ENCODE data around the gene HCN4. TPM values are rescaled to one million over a fixed set of nuclear protein-coding genes. Genes with fewer than 3 reads are reported as not detected.

The HCN4 gene
- total RNA-seq, 1 donor from 2014 or later = 0.41 TPM

DNA sequence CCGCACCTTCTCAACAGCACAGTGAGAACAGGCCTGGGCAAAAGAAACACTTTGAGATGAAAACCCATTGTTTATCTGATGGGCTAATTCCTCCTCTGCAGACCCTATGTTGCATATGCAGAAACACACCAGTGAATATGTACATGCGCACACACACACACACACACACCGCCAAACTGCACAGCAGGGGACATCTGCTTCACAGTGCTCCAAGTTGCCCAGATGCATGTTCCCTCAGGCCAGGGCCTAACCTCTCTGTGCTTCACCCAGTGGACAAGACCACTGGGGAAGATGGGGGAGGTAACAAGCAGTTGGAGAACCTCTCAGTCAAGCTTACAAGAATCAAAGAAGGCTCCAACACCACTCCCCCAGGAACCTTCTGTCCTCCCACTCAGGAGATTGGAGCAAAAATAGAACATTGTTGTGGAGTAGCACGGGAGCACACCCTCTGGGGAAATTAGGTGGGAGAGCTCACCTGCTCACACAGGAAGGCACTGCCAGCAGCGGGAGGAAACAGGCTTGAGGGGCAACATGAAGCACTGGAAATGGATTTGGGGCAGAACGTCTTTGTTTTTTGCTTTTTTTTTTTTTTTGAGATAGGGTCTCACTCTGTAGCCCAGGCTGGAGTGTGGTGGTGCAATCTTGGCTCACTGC lies 13.0 kb downstream of the HCN4 start:
- H3K9me3 Mint-ChIP-seq = no peaks in the 10 kb centered on the region
- Histone ChIP-seq H3K9ac (no peak overlapping the region), H3K4me3 (no peak overlapping the region), H3K27ac (no peak overlapping the region), H2AFZ (replicated peaks) (no peak overlapping the region), H3K79me2 (ENCODE audit: low read depth) (no peaks in the 10 kb centered on the region), H3K27me3 (no peaks in the 10 kb centered on the region), H3K4me2 (no peak overlapping the region), H4K20me1 (ENCODE audit: low read depth) (no peaks in the 10 kb centered on the region), H3K4me1 (no peaks in the 10 kb centered on the region), H3K9me3 (ENCODE audit: low read depth) (no peaks in the 10 kb centered on the region), H3K36me3 (no peaks in the 10 kb centered on the region), H3F3A (ENCODE audit: low read depth) (no peaks in the 10 kb centered on the region)
- H3K27ac Mint-ChIP-seq = no peak overlapping the region
- no peak overlapping the region for H3K4me3 Mint-ChIP-seq
- no peaks in the 10 kb centered on the region for H3K27me3 Mint-ChIP-seq (ENCODE audit: insufficient read depth, low read depth)
- no peak for DNase-seq (ENCODE audit: low spot score)
- no peak for TF ChIP-seq EZH2 (IDR thresholded peaks at IDR 0.05)
- TF ChIP-seq EZH2phosphoT487 (IDR thresholded peaks at IDR 0.05) = no peak
- TF ChIP-seq, protein P1, sequence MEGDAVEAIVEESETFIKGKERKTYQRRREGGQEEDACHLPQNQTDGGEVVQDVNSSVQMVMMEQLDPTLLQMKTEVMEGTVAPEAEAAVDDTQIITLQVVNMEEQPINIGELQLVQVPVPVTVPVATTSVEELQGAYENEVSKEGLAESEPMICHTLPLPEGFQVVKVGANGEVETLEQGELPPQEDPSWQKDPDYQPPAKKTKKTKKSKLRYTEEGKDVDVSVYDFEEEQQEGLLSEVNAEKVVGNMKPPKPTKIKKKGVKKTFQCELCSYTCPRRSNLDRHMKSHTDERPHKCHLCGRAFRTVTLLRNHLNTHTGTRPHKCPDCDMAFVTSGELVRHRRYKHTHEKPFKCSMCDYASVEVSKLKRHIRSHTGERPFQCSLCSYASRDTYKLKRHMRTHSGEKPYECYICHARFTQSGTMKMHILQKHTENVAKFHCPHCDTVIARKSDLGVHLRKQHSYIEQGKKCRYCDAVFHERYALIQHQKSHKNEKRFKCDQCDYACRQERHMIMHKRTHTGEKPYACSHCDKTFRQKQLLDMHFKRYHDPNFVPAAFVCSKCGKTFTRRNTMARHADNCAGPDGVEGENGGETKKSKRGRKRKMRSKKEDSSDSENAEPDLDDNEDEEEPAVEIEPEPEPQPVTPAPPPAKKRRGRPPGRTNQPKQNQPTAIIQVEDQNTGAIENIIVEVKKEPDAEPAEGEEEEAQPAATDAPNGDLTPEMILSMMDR (IDR thresholded peaks at IDR 0.05) = no peak
- peaks cover 3% of the 10 kb centered on the region for H3K4me1 Mint-ChIP-seq
- H3K36me3 Mint-ChIP-seq = no peaks in the 10 kb centered on the region

DNA sequence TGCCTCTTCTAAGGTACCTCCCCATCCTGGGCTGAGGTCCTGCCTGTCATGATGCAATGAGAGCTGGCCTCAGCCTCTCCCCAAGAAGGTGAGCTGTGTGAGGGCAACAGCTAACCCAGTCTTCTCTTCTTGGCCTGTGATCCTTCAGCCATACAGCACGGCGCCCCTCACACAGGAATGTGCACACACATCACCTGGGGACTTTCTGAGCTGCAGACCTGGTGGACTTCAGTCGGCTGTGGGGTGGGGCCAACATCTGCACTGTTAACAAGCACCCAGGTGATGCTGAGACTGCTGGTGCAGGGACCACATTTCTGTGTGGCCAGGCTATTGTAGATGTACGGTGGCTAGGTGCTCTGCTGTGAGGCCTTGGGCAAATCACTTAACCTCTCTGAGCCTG lies 14.5 kb downstream of the HCN4 start:
- H2AFZ ChIP-seq (replicated peaks) = no peak overlapping the region

DNA sequence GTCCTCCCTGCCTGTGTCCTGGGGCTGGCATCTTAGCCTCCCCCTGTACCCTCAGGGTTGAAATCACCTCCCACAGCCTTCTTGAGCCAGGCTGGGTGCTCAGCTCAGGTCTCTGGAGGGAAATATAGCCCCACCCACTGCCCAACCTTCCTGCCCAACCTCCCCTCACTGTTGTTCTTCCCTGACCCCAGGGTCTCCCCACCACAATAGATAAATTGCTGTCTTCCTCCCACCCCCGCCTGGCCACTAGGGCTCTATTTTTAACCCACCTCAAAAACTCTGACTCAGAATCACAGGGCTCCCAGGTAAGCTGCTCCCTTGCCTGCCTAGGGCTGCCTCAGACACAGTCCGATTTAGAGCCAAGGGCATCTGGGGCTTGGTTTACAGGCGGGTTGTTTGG lies 15.0 kb downstream of the HCN4 start:
- H3K27ac ChIP-seq = no peak overlapping the region
- H3K27me3 Mint-ChIP-seq (ENCODE audit: insufficient read depth, low read depth) = no peaks in the 10 kb centered on the region
- no peaks in the 10 kb centered on the region for H3K4me1 ChIP-seq

More for the DNA sequence above, 14.5 kb downstream of the HCN4 start:
- TF ChIP-seq, protein P1 (IDR thresholded peaks at IDR 0.05) = no peak
- TF ChIP-seq EZH2 (IDR thresholded peaks at IDR 0.05) (no peak), EZH2phosphoT487 (IDR thresholded peaks at IDR 0.05) (no peak)
- no peak overlapping the region for H3K9ac ChIP-seq
- H3K27me3 ChIP-seq = no peaks in the 10 kb centered on the region
- H3K36me3 Mint-ChIP-seq = no peaks in the 10 kb centered on the region
- H3F3A ChIP-seq (ENCODE audit: low read depth) = no peaks in the 10 kb centered on the region
- H3K4me2 ChIP-seq = no peak overlapping the region
- no peak for DNase-seq (ENCODE audit: low spot score)
- no peak overlapping the region for H3K4me3 ChIP-seq
- H3K9me3 Mint-ChIP-seq = no peaks in the 10 kb centered on the region
- no peaks in the 10 kb centered on the region for H3K4me1 ChIP-seq
- peaks cover 9% of the 10 kb centered on the region for H4K20me1 ChIP-seq (ENCODE audit: low read depth)
- H3K79me2 ChIP-seq (ENCODE audit: low read depth) = no peaks in the 10 kb centered on the region
- H3K36me3 ChIP-seq = no peaks in the 10 kb centered on the region
- no peak overlapping the region for H3K27ac ChIP-seq
- H3K27ac Mint-ChIP-seq = no peak overlapping the region
- no peaks in the 10 kb centered on the region for H3K27me3 Mint-ChIP-seq (ENCODE audit: insufficient read depth, low read depth)
- H3K4me3 Mint-ChIP-seq = no peak overlapping the region
- no peaks in the 10 kb centered on the region for H3K9me3 ChIP-seq (ENCODE audit: low read depth)
- H3K4me1 Mint-ChIP-seq = peaks cover 3% of the 10 kb centered on the region

More for the DNA sequence above, 15.0 kb downstream of the HCN4 start:
- Histone ChIP-seq H3F3A (ENCODE audit: low read depth) (no peaks in the 10 kb centered on the region), H3K36me3 (no peaks in the 10 kb centered on the region), H3K79me2 (ENCODE audit: low read depth) (no peaks in the 10 kb centered on the region), H3K4me3 (no peak overlapping the region), H3K9me3 (ENCODE audit: low read depth) (no peaks in the 10 kb centered on the region), H3K4me2 (no peak overlapping the region), H3K27me3 (no peaks in the 10 kb centered on the region), H3K9ac (no peak overlapping the region), H4K20me1 (ENCODE audit: low read depth) (peaks cover 13% of the 10 kb centered on the region), H2AFZ (replicated peaks) (no peak overlapping the region)
- Mint-ChIP-seq H3K27ac (no peak overlapping the region), H3K4me1 (peaks cover 3% of the 10 kb centered on the region), H3K9me3 (no peaks in the 10 kb centered on the region), H3K36me3 (no peaks in the 10 kb centered on the region), H3K4me3 (no peak overlapping the region)
- TF ChIP-seq, protein P1 (IDR thresholded peaks at IDR 0.05) = no peak
- TF ChIP-seq EZH2 (IDR thresholded peaks at IDR 0.05) (no peak), EZH2phosphoT487 (IDR thresholded peaks at IDR 0.05) (no peak)
- no peak for DNase-seq (ENCODE audit: low spot score)

Measured in neural progenitor cell (in vitro differentiated cells).